GM12878 (cell line): ENCODE results near the gene INO80B.

Source experiments
- ASH2L ChIP-seq: fragments of 300-600, 200-600 bp; sonication (generic); IDR thresholded peaks from 2 replicates; pipeline ENCODE4 v1.6.1; 2017; ENCODE audit warnings: low read depth, mild to moderate bottlenecking, borderline replicate concordance
- BCLAF1 ChIP-seq: fragments of 450-650 bp; IDR thresholded peaks from 2 replicates; pipeline ENCODE4 v1.6.1; 2017; ENCODE audit warnings: antibody characterized with exemption, mild to moderate bottlenecking, moderate library complexity
- CTCF ChIP-seq, 3 experiments: IDR thresholded peaks in 2 of 3; conservative IDR thresholded peaks in 1 of 3; 2 replicates each; pipeline ENCODE4 v1.5.1; 2011; ENCODE audit warnings: low read depth in 3 of 3, low read length in 3 of 3, mild to moderate bottlenecking in 3 of 3, control low read depth in 2 of 3, moderate library complexity in 2 of 3, inconsistent platforms in 1 of 3, mixed read lengths in 1 of 3; ENCODE audit not compliant: control insufficient read depth in 2 of 3, insufficient read depth in 1 of 3; ENCODE audit errors: extremely low read depth in 1 of 3
- EGR1 ChIP-seq, 2 experiments: IDR thresholded peaks; 1 replicate in 1 of 2; 2 replicates in 1 of 2; pipeline ENCODE4 v1.6.1; 2011 to 2012; ENCODE audit warnings: low read depth in 2 of 2, low read length in 2 of 2, borderline replicate concordance in 1 of 2, mild to moderate bottlenecking in 1 of 2, moderate library complexity in 1 of 2
- EZH2 ChIP-seq: IDR thresholded peaks from 2 replicates; pipeline ENCODE4 v1.6.1; 2012; ENCODE audit warnings: low read depth, mild to moderate bottlenecking, control low read depth, inconsistent platforms, low read length, borderline replicate concordance; ENCODE audit not compliant: control insufficient read depth
- MEF2B ChIP-seq: fragments of 450-650 bp; IDR thresholded peaks from 2 replicates; pipeline ENCODE4 v1.6.1; 2018; ENCODE audit warnings: mild to moderate bottlenecking, moderate library complexity; ENCODE audit not compliant: partially characterized antibody, poor library complexity, severe bottlenecking
- PKNOX1 ChIP-seq: fragments of 450-650 bp; IDR thresholded peaks from 2 replicates; pipeline ENCODE4 v1.6.1; 2016; ENCODE audit warnings: mild to moderate bottlenecking
- PML ChIP-seq: IDR thresholded peaks from 2 replicates; pipeline ENCODE4 v1.6.1; 2012; ENCODE audit warnings: low read length, inconsistent platforms
- POLR2AphosphoS5 ChIP-seq: IDR thresholded peaks from 2 replicates; pipeline ENCODE4 v1.6.1; 2011; ENCODE audit warnings: mild to moderate bottlenecking, low read length, inconsistent platforms
- RAD21 ChIP-seq: IDR thresholded peaks from 2 replicates; pipeline ENCODE4 v1.6.1; 2011; ENCODE audit warnings: mild to moderate bottlenecking, low read depth, low read length, moderate library complexity; ENCODE audit not compliant: insufficient read depth
- REST ChIP-seq: IDR thresholded peaks from 2 replicates; pipeline ENCODE4 v1.6.1; 2012; ENCODE audit warnings: mild to moderate bottlenecking, low read depth, low read length
- SIX5 ChIP-seq: IDR thresholded peaks from 2 replicates; pipeline ENCODE4 v1.6.1; 2011; ENCODE audit warnings: mild to moderate bottlenecking, low read depth, low read length, moderate library complexity; ENCODE audit not compliant: severe bottlenecking
- SUZ12 ChIP-seq: fragments of 200-600 bp; sonication (generic); IDR thresholded peaks from one replicate; pipeline ENCODE4 v1.6.1; 2018; ENCODE audit warnings: antibody characterized with exemption, mild to moderate bottlenecking; ENCODE audit not compliant: unreplicated experiment
- ZNF592 ChIP-seq: fragments of 450-650 bp; IDR thresholded peaks from 2 replicates; pipeline ENCODE4 v1.6.1; 2017; ENCODE audit warnings: mild to moderate bottlenecking, moderate library complexity

GRCh38 chr2:74482801-74483674 lies 28.2 kb downstream of the INO80B start, which contains the start of the genes CCDC142 and TTC31:
- TF ChIP-seq SUZ12 (no peak), PKNOX1 (no peak), ZNF592 (no peak), EZH2 (no peak), MEF2B (peak; percentile 4), SIX5 (peak; percentile 83), RAD21 (peak; percentile 78), EGR1 (IDR thresholded peaks at IDR 0.05; ENCODE audit: borderline replicate concordance in 1 of 2, low read depth in 2 of 2, low read length in 2 of 2) (no peak), ASH2L (peak; percentile 68; the same call in 1 of the 2 replicates), CTCF (IDR thresholded peaks at IDR 0.05 in 2 of 3, conservative IDR thresholded peaks at IDR 0.05 in 1 of 3; ENCODE audit: control insufficient read depth in 2 of 3, extremely low read depth in 1 of 3, insufficient read depth in 1 of 3, low read depth in 3 of 3, low read length in 3 of 3) (peak; percentile 93 to 97 (median 97)), REST (no peak), POLR2AphosphoS5 (peak; percentile 85), BCLAF1 (no peak), PML (no peak)
